ENCODE results near the gene LARP1.
A peak's percentile ranks its signal among the peaks of the same experiment; 100 is the strongest.

The LARP1 gene

DNA sequence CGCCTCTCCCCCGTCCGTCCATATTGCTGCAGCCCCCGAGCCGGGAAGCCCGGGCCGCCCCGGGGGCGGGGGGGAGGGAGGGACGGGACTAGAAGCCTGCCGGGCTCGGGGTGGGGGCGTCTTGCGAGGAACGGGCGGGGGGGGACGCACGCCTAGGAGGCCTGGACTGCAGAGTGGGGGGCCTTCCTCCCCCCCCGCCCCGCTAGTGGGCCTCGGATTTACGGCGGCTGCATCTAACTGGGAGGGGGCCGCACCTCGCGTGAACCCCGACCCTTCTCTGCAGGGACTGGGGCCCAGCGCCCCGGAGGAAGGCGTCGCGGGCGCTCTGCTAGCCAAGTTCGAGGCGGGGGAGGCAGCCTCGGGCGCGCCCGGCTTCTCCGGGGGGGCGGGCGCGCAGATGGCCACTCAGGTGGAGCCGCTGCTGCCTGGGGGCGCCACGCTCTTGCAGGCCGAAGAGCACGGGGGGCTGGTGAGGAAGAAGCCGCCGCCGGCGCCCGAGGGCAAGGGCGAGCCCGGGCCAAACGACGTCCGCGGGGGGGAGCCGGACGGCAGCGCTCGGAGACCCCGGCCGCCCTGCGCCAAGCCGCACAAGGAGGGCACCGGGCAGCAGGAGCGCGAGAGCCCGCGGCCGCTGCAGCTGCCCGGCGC lies at the start of gene LARP1:
TSS of gene LARP1 (plus strand) at position 17 of the 648 bp plus-strand sequence. CDS start at position 398, 381 bp downstream.
- in situ Hi-C loops (cut with HindIII; ENCODE audit: low pct_unique_long_range_greater_than_20kb, low sequenced_read_pairs), result no loop called here
- DNase-seq (ENCODE audit: low read depth in 1 of 2, low spot score in 1 of 2), result peak; percentile 45 to 60
- TF ChIP-seq JUND (IDR thresholded peaks at IDR 0.05; ENCODE audit: low read depth), result peak; percentile 48; the same call in 1 of the 2 replicates

DNA sequence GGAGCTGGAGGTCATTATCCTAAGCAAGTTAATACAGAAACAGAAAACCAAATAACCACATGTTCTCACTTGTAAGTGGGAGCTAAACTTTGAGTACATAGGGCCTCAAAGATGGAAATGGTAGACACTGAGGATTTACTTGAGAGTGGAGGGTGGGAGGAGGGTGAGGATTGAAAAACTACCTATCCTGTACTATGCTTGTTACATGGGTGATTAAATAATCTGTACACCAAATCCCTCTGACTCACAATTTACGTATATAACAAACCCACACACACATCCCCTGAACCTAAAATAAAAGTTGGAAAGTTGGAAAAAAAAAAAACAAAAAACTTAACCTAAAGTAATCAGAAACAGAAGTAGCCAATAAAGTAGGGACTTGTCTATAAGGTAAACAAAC lies 48.8 kb upstream of the LARP1 start:
- TF ChIP-seq JUND (IDR thresholded peaks at IDR 0.05; ENCODE audit: low read depth), result no peak
- in situ Hi-C loops (cut with HindIII; ENCODE audit: low pct_unique_long_range_greater_than_20kb, low sequenced_read_pairs), result no loop called here
- no peak for DNase-seq (ENCODE audit: low read depth in 1 of 2, low spot score in 1 of 2)

DNA sequence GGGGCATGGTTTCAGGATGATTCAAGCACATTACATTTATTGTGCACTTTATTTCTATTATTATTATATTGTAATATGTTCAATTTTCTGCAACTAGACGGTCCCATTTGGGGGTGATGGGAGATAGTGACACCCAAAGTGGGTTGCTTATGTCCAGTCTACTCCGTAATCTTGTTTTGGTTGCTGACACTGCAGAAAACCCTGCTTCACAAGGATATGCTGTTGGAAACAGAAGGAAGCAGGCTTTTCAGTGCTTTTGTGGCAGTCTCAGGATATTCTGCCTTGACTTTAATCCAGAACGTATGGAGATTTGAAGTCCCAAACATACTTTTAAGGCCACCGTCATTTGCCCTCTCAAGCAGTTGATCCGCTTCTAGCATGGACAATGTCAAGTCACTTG lies 47.5 kb upstream of the LARP1 start:
- in situ Hi-C loops (cut with HindIII; ENCODE audit: low pct_unique_long_range_greater_than_20kb, low sequenced_read_pairs), result no loop called here
- DNase-seq (ENCODE audit: low read depth in 1 of 2, low spot score in 1 of 2), result no peak
- no peak for TF ChIP-seq JUND (IDR thresholded peaks at IDR 0.05; ENCODE audit: low read depth)

GRCh38 chr5:154708207-154708606 lies 47.0 kb upstream of the LARP1 start:
- in situ Hi-C loops (cut with HindIII; ENCODE audit: low pct_unique_long_range_greater_than_20kb, low sequenced_read_pairs), result no loop called here
- no peak for TF ChIP-seq JUND (IDR thresholded peaks at IDR 0.05; ENCODE audit: low read depth)
- DNase-seq (ENCODE audit: low read depth in 1 of 2, low spot score in 1 of 2), result no peak

GRCh38 chr5:154708846-154709245 lies 46.3 kb upstream of the LARP1 start:
- TF ChIP-seq JUND (IDR thresholded peaks at IDR 0.05; ENCODE audit: low read depth), result no peak
- no peak for DNase-seq (ENCODE audit: low read depth in 1 of 2, low spot score in 1 of 2)
- in situ Hi-C loops (cut with HindIII; ENCODE audit: low pct_unique_long_range_greater_than_20kb, low sequenced_read_pairs), result no loop called here

GRCh38 chr5:154709368-154710305 lies 45.5 kb upstream of the LARP1 start:
- TF ChIP-seq JUND (IDR thresholded peaks at IDR 0.05; ENCODE audit: low read depth), result no peak
- DNase-seq (ENCODE audit: low read depth in 1 of 2, low spot score in 1 of 2), result no peak
- in situ Hi-C loops (cut with HindIII; ENCODE audit: low pct_unique_long_range_greater_than_20kb, low sequenced_read_pairs), result no loop called here

DNA sequence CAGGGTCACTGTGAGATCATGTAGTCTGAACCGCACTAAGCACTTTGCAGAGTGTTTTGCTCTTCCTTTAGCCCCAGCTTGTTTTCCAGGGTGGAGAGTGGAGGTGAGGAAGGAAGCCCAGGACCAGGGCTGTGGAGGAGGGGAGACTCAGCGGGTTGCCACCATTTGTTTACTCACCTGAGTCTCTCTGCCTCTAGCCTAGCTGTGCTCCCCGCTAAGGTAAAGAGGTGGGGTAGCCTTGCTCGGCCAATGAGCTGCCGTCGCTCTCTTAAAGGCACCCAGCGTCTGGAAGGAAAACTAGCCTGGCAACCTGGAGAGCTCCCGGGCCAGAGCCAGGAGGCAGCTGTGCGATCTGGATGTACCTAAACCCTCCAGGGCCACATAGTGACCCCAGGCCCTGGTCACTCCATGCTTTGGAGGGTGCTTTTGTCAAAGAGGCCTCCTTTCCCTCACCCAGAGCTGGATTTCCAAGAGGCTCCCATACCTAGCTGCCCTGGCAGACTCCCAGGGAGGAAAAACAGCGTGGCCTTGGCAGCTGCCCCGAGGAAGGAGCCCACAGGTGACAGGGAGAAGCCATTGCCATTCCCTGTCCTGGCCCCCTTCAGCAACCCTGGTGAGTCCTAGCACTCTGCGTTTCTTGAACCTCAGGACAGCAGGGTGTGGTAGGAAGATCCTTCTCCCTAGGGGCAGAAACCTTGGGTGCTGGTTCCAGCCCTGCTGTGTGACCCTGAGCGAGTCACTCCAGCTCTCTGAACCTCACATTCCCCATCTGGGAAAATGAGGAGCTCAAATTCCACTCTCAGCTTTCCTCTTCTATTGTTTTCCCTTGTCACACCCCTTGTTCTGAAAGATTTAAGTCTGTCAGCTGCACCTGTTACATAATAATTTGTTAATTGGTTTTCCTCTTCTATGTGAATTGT lies 42.4 kb upstream of the LARP1 start:
- in situ Hi-C loops (cut with HindIII; ENCODE audit: low pct_unique_long_range_greater_than_20kb, low sequenced_read_pairs), result no loop called here
- TF ChIP-seq JUND (IDR thresholded peaks at IDR 0.05; ENCODE audit: low read depth), result no peak
- peak; percentile 91 to 95 for DNase-seq (ENCODE audit: low read depth in 1 of 2, low spot score in 1 of 2)

DNA sequence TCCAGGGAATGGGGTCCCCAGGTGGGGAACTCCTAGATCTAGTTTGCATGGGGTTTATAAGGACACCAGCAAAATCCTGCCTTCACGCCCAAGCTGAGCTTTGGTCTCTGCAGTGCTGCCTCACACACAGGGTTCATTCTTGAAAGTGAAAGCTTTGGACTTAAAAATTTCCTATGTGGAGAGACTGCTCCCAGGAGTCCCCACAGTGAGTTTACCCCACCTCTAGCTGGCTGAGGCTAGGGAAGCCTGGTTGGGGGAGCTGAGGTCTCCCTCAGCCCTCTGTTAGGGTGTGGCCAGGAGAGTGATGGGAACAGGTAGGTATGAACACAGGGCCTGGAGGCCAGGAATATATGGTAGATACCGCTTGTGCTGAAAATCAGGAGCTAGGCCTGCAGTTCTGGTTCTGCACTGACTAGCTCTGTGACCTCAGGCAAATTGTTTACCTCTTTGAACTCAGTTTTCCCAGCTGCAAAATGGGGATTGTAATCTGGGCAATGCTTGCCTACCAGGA lies 41.5 kb upstream of the LARP1 start:
- in situ Hi-C loops (cut with HindIII; ENCODE audit: low pct_unique_long_range_greater_than_20kb, low sequenced_read_pairs), result no loop called here
- DNase-seq (ENCODE audit: low read depth in 1 of 2, low spot score in 1 of 2), result peak in 1 of 2 experiments; percentile 71
- no peak for TF ChIP-seq JUND (IDR thresholded peaks at IDR 0.05; ENCODE audit: low read depth)

DNA sequence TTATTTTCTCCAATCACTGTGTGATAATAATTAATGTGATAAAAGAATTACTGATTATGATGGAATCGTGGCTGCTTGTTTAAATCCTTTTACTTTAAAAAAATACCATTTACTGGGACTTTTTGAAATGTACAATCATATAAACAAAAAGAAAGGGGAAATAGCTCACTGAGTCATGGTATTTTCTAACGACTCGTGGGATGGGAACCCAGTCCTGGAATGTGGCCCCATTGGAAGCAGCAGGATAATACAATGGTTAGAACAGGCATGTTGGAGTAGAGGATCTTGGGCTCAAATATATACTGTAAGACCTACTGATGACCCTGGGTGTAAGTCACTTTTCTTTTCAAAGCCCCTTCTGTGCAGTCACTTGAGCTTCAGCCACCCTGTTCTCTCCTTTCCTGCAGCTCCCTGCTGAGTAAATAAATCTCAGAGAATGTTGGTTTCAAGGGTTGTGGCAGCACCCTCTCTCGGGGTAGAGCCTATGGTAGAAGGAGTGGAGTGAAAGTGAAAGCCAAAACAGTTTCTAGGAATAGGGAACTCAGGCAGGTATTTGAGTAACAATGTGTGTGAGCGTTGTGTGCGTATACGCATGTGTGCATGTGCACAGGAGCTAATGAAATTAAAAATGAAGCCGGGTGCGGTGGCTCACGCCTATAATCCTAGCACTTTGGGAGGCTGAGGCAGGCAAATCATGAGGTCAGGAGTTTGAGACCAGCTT lies 40.8 kb upstream of the LARP1 start:
- peak; percentile 64 to 75 for DNase-seq (ENCODE audit: low read depth in 1 of 2, low spot score in 1 of 2)
- TF ChIP-seq JUND (IDR thresholded peaks at IDR 0.05; ENCODE audit: low read depth), result no peak
- in situ Hi-C loops (cut with HindIII; ENCODE audit: low pct_unique_long_range_greater_than_20kb, low sequenced_read_pairs), result no loop called here

DNA sequence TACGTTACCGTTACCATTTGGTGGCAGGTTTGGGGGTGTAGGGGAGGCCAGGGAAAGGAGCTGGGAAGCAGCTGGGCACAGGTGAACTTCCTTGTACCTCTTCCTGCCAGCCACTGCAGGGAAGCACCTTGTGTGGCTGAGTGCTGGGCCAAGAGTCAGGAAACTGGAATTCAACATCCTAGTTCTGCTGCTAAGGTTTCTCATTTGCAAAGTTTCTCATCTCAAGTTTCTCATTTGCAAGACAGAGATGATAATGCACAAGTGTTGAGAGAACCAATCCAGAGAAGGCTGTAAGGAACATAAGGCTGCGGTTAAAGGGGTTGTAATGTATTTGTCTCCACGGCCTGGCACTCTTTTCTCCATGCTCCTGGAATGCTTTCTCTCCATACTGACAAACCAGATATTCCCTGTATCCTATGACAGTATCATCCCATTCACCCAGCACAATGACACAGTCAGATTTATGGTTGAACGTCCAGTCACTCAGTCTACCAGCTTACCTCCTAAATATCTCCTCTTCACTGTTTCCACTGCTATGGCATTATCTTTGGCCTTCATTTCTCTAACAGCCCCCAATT lies 33.6 kb upstream of the LARP1 start:
- TF ChIP-seq JUND (IDR thresholded peaks at IDR 0.05; ENCODE audit: low read depth), result no peak
- DNase-seq (ENCODE audit: low read depth in 1 of 2, low spot score in 1 of 2), result no peak
- in situ Hi-C loops (cut with HindIII; ENCODE audit: low pct_unique_long_range_greater_than_20kb, low sequenced_read_pairs), result no loop called here

DNA sequence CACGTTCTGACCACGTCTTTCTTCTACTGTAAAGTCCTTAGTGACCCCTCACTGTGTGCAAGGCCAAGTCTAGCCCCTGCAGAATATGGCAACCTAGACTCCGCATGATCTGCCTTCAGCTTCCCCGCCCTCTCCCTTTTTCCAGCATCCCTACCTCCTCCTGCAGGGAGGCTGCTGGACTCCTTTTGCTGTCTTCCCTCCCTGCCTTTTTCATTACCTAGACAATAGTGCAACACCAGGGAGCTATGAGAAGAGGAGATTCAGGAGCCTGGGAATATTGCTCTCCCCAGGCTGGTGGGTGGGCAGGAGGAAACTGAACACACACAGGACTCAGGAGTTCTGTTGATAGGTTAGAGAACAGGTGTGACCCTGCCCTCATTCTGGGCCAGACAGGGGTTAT lies 33.1 kb upstream of the LARP1 start:
- no peak for DNase-seq (ENCODE audit: low read depth in 1 of 2, low spot score in 1 of 2)
- no peak for TF ChIP-seq JUND (IDR thresholded peaks at IDR 0.05; ENCODE audit: low read depth)
- in situ Hi-C loops (cut with HindIII; ENCODE audit: low pct_unique_long_range_greater_than_20kb, low sequenced_read_pairs), result no loop called here
